ENCODE results near the gene INSYN2A.
A peak's percentile ranks its signal among the peaks of the same experiment; 100 is the strongest.

The INSYN2A gene, protein sequence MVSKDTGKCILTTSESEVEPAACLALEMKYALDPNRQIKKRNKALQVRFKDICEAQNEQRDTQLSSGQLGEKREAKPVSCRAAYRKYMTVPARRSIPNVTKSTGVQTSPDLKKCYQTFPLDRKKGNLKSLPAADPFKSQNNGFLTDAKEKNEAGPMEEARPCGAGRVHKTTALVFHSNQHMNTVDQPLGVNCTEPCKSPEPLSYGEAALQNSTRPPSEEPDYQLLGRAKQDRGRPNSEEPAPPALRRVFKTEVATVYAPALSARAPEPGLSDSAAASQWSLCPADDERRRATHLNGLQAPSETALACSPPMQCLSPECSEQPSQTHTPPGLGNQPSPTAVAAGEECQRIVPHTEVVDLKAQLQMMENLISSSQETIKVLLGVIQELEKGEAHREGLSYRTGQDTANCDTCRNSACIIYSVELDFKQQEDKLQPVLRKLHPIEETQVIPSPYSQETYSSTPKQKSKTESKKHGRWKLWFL

DNA sequence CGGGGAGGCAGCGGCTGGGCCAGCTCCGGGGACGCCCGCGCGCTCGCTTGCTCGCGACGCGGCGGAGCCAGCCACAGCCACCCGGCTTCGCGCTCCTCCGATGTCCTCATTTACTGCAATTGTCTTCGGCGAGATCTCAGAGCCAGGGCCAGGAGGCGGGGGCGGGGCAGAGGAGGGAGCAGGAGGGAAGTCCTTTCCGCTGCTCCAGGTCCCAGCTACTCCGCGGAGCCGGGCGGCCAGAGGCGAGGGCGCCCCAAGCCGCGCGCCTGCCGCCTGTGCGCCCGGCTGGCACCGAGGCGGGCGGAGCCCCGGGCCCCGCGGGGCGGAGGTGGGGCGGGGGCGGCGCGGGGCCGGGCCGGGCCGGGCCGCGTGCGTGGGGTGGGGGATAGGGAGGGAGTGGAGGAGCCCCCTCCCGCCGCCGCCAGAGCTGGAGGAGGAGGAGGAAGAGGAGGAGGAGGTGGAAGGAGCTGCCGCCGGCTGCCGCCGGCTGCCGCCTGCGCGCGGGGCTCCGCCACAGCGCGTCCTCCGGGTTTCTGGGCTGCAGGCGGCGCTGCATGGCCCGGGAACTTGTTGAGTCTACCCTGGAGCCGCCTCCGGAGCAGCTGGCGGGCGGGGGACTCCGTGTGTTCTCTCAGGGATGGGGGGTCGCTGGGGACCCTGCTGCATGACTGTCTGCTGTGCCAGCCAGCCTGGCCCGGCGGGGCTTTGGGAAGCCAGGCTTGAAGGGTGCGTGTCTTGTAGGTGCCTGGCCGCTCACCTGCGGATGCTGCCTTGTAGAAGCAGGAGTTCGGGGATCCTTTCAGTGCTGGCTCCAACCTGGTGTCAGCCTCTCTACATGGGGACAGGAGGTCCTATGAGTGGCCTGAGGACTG lies at the start of gene INSYN2A:
TSS of gene INSYN2A (minus strand) at position 310 of the 872 bp plus-strand sequence. CDS start 20,196 bp downstream, outside the sequence.
- DNase-seq, result no peak

DNA sequence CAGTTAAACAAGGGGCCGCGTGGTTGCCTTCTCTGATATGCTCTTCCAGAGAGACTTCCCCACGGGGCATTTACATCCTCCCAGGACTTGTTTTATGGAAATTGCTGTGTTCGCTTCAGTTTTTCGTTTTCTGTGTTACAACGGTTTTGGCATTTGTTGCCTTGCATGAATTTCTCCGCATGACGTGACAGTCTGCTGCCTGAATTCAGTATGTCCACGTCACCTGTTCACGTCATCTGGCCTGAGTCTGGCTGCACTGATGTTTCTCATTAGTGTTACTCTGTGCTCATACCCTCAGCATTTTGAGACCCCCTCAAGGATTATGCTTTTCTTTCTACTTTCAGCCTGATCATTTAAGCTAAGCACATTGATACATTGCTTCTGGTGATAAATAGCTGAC lies 49.1 kb upstream of the INSYN2A start:
- no peak for DNase-seq

DNA sequence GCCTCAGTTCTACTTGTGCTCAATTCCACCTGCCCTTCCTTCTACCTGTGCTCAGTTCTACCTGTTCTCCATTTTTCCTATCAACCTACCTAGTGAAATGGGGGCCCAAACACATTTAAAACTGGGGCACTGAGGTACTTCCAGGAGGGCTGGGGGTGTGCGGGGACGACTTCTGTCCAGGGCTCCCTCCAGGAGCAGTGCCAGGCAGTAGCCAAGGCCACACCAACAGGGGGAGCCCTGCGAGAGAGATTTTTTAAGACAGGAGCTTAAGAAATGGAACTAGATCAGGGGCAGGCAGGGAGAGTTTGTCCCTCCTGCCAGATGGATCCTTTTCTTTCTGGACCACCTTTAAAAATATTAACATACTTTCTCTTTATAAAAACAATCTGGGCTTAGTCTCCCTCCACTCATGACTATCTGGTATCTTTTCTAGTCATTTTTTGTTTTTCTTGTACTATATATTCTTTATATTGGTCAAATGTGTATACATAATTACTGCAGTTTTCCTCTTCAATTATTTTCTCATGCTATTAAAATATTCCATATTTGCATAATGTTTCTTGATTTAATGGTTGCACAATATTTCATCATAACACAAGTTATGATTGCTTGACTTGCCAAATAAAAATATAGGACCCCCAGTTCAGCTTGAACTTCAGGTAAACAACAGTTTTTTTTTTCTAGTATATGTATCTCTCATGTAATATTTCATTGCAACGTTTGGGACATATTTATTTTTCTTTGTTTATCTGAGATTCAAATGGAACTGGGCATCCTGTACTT lies 47.3 kb upstream of the INSYN2A start:
- DNase-seq, result peak in 2 of 4 experiments; percentile 6 to 30

DNA sequence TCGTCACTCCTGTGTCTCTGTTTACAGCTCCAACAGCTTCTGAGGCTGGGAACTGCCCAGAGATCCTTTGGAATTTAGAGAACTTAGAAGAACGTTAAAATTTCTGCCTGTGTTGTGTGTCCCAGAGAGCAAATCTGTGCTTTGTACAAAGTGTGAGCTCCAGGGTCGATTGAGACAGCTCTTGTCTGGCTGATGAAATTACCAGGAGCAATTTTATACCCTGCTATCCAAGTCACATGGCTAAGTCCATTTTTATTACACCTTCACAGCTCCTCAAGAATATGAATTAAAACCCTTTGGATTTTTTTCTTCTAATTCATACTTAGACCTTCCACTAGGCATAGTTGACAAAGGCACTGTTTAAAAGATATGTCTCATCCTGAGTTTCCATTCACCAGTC lies 46.5 kb upstream of the INSYN2A start:
- no peak for DNase-seq

DNA sequence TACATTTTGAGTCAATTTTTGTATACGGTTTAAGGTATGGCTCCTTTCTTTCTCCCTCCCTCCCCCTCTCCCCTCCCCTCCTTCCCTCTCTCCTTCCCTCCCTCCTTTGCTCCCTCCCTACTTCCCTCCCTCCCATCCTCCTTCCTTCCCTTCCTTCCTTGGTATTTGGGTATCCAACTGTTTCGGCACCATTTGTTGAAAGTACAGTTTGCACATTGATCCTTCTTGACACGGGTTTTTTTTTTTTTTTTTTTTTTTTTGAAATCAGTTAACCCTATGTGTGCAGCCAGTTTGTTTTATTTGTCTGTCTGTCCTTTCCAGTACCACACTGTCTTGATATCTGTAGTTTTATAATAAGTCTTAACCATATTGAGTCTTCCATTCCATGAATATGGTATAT lies 39.9 kb upstream of the INSYN2A start:
- DNase-seq, result no peak

DNA sequence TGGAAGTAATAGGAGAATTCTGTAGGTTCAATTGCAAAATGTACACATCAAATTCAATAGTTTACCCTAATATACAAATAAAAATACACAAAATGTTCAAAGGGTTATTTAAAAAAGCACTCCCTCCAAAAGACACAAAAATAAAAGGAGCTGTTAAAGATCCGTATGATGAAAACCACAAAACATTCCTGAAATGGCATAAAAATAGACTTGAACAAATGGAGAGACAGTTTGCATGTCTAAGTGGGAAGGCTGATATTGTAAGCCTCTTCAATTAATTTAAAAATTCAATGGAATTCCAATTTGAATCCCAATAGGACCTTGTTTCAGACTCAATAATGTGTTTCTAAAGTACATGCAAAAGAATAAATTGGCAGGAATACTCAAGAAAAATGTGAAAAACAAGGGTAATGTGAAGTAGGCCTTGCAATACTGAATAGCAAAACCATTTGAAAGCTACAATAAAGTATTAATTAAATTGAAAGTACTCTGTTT lies 38.0 kb upstream of the INSYN2A start:
- DNase-seq, result no peak

DNA sequence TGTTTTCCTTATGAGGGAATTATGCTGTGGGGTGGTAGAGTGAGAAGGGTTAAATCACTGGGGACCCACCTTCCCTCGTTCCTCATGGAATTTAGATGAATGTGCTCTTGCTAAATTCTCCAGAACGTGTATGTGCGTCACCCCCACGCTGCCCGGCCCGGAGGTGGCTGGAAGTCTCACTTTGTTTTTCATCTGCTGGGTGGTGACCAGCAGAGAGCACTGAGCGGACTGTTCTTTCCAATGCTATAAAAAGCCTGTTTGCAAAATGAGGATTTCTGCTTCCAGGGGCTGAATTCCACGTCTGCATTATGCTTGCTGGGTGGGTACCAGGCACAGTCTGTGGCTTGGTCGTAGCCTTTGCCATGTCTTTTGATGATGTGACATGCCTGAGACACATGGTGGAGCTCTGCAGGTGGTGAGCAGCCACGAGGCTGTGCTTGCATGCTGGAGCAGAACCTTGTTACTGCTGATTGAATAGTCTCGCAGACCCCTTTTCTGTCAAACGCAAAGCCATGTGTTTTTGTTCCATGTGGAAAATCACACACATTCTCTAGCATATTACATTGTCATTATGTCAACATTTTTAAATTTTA lies 31.9 kb upstream of the INSYN2A start:
- no peak for DNase-seq

DNA sequence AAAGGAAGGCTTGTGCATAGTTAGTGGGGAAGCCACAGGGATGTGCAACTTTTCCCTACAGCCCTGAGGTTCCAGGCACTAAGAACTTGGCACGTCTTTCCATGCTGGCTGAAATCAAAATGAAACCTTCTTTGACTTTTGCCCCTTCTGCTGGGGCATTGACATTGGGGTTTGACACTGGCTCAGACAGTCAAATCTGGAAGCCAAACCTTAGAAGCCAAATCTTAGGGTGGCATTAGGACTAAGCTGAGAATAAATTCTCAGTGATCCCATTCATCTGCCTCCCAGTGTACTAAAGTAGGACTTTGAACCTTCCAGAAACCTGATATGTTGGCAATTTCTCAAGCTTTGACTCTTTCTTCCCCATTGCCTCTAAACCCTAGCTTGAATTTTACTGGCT lies 31.3 kb upstream of the INSYN2A start:
- DNase-seq, result no peak

DNA sequence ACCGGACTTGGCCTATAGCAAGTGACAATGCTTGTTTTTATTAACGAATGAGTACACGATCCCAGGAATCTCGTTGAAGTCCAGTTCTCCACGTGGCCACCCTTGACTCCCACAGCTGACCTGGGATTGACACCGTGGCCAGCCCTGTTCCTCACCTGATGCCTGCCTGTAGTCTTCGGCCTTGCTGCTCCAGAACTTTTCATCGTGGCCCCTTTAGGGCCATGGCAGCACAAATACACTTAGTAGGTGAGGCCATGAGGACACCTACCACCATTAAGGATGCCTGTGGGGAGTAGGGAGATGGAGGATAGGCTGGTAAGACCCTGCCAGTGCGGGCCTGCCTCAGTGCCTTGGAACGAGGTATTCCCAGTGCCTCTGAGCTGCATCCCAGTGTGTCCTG lies 30.6 kb upstream of the INSYN2A start:
- no peak for DNase-seq

DNA sequence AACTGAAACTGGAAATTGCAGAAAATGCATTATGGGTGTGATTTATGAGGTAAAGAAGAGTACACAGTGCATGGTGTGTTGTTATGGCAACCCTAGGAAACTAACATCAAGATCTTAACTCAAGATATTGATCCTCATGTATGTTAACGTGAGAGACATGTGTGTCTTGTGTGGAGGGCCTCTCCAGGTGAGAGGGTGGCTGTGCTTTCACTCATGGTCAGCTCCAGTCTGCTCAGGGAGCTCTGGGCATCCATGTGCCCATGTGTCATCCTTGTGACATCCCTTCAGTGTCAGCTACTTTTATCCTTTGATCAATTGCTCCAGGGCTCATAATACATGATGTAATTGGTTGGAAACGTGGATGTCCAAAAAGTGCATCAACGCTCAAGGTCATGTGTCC lies 24.9 kb upstream of the INSYN2A start:
- no peak for DNase-seq

DNA sequence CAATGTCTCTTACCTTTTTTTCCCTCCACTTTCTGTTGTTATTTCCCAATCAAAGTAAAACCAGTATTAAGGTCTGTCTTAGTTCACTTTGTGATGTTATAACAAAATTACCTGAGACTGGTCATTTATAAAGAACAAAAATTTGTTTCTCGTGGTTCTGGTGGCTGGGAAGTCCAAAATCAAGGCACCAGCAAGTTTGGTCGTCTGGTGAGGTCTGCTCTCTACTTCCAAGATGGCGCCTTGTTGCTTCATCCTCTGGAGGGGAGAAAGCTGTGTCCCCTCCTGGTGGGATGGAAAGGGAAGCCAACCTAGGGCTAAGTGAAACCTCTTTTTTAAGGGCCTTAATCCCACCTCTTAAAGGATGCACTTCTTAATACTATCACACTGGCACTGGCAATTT lies 22.3 kb upstream of the INSYN2A start:
- DNase-seq, result no peak

DNA sequence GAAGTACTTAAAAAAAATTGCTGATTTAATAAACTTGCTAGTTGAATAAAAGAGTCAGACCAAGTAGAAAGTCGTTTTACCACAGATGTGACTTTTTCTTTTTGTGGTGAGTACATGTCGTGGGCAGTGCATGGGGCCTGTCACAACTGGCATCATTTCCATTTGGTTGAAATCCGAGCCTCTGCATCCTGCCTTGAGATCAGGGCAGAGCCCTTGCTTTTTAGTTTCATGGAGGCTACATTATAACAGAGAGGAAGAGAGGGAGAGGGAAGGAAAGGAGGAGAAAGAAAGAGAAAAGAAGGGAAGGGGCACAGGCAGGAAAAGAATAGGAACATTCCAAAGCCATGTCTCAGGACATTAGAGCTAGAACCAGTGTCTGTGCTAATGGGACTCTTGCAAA lies 20.4 kb upstream of the INSYN2A start:
- no peak for DNase-seq

DNA sequence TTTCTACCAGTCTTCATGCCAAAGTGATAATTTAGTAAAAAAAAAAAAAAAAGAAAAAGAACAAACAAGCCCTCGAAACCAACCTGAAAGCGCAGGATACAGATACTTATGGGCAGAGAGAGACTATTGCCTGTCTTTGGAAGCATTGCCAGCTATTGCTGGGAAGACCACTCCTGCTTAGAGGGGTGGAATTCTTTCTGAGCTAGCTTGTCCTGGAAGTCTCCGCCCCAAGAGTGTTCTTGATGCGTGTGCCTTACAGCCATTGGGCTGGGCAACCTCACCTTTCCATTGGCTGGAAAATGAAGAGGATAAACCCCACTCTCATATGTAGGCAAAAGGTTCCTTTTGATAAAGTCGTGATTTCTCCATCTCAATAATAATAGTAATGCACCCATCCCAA lies 19.9 kb upstream of the INSYN2A start:
- DNase-seq, result no peak

DNA sequence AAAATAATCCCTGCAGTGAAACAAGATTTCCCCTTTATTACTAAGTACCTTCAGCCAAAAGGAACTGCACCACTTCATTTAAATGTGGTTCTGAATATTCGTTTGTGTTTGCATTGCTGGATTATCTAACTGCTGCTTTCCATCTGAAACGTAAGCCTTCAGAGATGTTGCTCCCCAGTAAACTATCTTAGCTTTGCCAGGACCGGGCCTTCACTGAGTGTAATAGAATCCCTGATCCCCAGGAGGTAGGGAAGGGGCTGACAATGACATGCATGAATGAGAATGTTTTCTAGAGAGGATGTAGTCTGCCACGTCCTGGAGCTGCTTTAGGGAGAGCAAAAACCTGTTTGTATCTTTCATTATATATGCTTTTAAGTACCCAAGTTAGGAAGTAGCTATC lies 19.5 kb upstream of the INSYN2A start:
- no peak for DNase-seq

DNA sequence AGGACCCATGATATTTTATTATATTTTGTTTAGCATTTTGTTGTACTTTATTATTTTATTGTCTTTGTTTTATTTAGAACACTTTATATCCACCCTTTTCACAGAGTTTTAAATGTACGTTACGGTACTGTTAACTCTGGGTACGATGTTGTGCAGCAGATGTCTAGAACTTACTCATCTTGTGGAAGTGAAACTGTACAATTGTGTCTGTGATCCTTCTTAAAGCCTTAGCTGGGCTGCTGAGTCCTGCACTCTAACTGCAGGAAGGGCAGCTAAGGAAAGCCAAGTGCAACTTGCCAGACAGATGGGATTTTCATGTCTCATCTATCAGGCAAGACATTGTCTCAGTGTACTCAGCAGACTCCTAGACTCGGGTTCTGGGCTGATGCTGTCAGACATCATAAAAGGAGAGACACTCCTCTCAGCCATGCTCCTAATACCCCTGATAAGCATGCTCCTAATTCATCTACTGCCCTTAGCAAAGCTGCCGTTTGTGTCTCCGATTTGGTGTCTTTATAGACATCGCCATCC lies 14.6 kb upstream of the INSYN2A start:
- no peak for DNase-seq

DNA sequence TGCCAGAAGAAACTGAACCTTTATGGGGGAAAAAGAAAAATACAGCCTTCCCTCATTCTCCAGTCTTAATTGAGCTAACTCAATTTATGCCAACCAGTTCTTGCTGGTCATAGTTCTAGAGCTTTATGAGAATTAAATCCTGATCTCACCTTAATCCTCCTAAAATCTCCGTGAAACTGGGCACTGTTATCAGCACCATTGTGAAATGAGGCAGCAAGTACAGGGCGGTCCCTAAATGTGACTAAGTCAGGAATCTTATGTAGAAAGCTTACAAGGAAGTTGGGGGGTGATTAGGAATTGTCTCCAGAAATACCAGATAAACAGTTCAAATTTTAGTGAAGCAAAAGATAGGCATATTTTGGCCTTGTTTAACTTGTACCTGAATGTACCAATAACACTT lies 10.7 kb upstream of the INSYN2A start:
- DNase-seq, result no peak

DNA sequence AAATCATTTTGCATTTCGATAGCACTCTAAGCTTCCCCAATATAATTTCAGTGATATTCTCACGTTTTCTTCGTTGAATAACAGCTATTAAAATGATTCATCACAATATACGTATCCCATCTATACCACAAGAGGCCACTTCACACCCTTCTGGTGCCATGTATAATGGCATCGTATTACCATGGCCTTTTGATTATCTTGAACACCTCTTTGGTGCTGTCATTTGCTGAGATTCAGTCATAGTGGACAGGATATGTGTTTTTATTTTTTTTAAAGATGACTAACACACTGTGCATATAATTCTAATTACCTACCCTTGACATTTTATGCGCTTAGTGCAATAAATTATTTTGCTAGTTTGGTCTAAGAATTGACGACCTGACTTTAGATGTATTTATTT lies 6.7 kb upstream of the INSYN2A start:
- DNase-seq, result no peak

DNA sequence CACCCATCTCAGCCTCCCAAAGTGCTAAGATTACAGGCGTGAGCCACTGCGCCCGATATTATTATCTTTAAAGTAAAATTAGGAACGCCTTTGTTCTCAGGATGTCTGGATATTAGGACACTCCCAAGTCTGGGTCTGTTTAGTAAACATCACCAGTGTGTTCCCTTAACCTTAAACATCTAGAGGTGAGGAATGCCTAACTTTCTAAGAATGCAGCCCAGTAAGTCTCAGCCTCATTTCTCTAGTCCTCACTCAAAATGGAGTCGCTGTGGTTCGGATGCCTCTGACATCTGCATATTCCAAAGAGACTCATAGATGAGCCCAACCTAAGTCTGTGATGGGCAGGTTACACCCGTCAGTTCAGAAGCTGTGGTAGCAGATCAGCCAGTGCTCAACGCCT lies 4.3 kb upstream of the INSYN2A start:
- no peak for DNase-seq

DNA sequence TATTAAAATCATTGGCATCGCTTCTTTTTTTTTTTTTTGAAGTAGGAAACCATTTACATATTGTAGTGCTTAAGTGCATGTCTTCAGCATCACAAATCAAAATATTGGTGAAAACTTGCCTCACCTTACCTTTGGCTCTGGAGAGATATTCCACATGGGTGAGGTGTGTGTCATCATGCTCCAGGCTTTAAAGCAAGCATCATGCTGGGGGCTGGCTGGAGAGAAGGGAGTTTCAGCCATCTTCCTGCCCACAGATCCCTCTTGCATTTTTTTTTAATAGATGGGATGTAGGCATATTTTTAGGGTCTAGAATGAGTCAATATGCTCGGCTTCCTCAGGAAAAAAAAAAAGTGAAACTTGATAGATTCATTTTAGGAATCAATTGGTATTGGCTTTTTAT lies 2.3 kb upstream of the INSYN2A start:
- no peak for DNase-seq

DNA sequence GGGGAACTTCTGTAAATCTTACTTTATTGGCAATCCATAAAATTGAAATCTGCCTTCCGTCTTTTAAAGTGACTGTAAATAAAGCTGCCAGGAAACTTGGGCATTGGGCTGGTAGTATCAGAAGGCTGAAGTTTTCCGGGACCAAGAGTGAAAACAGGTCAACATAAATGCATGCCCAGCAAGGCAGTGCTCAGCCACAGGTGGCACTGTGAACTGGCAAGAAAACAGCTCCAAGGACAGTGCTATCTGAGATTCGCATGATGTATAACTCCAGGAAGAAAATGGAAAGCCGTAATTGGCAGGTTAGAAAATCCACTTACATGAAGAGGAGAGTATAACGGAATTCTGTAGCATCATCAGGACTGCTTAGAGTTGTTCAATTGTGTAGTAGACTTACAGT lies 1.9 kb upstream of the INSYN2A start:
- no peak for DNase-seq

DNA sequence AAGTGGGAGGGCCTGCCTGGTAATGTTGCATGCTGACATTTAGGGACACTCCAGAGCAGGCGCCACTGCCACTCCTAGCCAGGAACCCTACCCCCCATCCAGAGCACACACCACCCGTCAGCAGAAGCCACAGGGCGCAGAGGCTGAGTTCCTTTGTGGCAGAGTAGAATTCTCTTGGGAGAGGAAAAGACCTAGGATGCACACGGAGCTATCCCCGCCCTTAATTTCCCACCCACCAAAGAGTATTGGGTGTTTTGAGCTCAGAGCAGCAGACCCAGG lies 702 bp upstream of the INSYN2A start:
- DNase-seq, result no peak

DNA sequence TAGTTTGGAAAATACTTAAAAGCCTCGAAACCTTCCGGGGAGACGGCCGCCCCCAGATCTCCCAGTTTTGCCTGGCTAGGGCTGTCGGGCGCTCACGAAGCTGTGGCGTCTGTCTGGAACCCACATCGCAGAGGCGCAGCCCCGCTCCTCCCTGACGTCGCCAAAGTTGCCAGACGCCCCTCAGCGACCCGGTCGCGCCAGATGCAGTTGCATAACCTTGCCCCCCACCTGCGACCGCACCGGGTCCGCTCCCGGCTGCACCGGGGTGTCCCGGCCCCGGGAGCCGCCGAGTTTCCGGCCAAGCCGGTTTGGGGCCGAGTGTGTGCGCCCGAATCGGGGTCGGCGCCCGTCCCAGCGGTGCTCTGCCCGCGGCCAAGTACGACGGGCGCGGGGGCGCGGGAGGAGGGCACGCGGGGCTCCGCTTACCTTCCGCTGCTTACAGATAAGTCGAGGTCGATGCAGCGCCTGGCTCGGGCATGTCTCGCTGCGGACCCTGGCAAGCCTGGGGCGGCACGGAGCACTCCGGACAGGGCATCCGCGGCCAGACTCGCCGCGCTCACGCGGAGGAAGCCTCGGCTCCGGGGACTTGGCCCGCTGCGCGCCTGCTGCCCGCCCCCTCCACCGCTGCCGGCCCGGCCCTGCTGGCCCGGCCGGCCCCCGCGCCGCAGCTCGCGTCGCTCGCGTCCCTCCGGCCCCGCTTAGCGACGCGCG lies 665 bp downstream of the INSYN2A start:
- no peak for DNase-seq

Measured in activated naive CD4-positive, alpha-beta T cell (primary cell).